ENCODE results near the gene ULBP3.

The ULBP3 gene

DNA sequence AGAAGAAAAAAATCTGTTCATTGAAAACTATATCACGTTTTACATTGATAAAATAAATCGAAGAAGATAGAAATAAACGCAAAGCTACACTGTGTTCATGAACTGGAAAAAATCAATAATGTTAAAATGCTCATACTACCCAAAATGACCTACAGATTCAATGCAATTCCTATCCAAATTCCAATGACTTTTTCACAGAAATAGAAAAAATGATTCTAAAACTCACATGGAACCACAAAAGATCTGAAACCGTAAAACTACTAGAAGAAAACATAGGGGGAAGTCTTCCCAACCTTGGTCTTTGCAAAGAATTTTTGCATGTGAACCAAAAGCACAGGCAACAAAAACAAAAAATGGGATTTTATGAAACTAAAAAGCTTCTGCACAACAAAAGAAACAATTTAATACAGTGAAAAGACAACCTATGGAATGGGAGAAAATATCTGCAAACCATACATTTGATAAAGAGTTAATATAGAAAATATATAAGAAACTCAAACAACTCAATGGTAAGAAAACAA, 33.9 kb upstream of the ULBP3 start:
- H3K9me2 ChIP-seq (ENCODE audit: low read depth, low read length) = no peaks in the 10 kb centered on the region
- no peak overlapping the region for H2AFZ ChIP-seq (ENCODE audit: low read length)
- no peak for TF ChIP-seq EZH2 (IDR thresholded peaks at IDR 0.05; ENCODE audit: borderline replicate concordance, low read length)
- TF ChIP-seq, protein P1, sequence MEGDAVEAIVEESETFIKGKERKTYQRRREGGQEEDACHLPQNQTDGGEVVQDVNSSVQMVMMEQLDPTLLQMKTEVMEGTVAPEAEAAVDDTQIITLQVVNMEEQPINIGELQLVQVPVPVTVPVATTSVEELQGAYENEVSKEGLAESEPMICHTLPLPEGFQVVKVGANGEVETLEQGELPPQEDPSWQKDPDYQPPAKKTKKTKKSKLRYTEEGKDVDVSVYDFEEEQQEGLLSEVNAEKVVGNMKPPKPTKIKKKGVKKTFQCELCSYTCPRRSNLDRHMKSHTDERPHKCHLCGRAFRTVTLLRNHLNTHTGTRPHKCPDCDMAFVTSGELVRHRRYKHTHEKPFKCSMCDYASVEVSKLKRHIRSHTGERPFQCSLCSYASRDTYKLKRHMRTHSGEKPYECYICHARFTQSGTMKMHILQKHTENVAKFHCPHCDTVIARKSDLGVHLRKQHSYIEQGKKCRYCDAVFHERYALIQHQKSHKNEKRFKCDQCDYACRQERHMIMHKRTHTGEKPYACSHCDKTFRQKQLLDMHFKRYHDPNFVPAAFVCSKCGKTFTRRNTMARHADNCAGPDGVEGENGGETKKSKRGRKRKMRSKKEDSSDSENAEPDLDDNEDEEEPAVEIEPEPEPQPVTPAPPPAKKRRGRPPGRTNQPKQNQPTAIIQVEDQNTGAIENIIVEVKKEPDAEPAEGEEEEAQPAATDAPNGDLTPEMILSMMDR (IDR thresholded peaks at IDR 0.05; ENCODE audit: low read length) = no peak
- H3K9ac ChIP-seq (ENCODE audit: low read length) = no peak overlapping the region
- H3K79me2 ChIP-seq (ENCODE audit: insufficient read depth, low read length) = no peaks in the 10 kb centered on the region
- no peaks in the 10 kb centered on the region for H3K9me3 ChIP-seq (ENCODE audit: low read length)
- H3F3A ChIP-seq (ENCODE audit: insufficient read depth, low read length) = no peaks in the 10 kb centered on the region
- H3K4me3 ChIP-seq (ENCODE audit: low read depth, low read length, poor library complexity, severe bottlenecking) = no peak overlapping the region
- no peaks in the 10 kb centered on the region for H4K20me1 ChIP-seq (ENCODE audit: insufficient read depth, low read length)
- H3K4me2 ChIP-seq (ENCODE audit: low read length) = no peak overlapping the region
- 0 out of 2 replicates have a peak, but pooled peaks cover 4% of the 10 kb centered on the region for H3K27me3 ChIP-seq (ENCODE audit: insufficient read depth, low read length)
- no peaks in the 10 kb centered on the region for H3K36me3 ChIP-seq (ENCODE audit: insufficient read depth, low read length)
- no peak overlapping the region for H3K27ac ChIP-seq (ENCODE audit: low read depth, low read length, poor library complexity, severe bottlenecking)
- no peaks in the 10 kb centered on the region for H3K4me1 ChIP-seq (ENCODE audit: insufficient read depth, low read length, severe bottlenecking)

DNA sequence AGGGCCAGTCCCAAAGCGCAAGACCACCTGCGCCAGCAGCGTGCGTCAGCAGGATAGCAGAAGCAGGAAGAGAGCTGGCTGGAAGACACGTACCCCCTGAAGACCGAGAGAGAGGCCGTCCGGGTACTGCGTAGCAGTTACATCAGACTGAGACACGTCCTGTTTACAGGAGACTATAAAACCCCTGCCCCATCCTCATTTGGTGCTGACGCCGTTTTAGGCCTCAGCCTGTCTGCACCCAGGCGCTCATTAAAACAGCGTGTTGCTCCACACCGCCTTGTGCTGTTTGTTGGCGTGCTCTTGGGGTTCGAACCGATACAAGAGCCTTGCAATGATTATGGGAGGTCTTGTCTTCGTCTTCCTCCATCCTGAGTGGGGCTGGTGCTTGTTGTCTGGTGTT, 31.8 kb upstream of the ULBP3 start:
- Histone ChIP-seq H3K4me2 (ENCODE audit: low read length) (no peak overlapping the region), H3K4me3 (ENCODE audit: low read depth, low read length, poor library complexity, severe bottlenecking) (no peak overlapping the region), H3K9me3 (ENCODE audit: low read length) (no peaks in the 10 kb centered on the region), H2AFZ (ENCODE audit: low read length) (no peak overlapping the region), H4K20me1 (ENCODE audit: insufficient read depth, low read length) (no peaks in the 10 kb centered on the region), H3K36me3 (ENCODE audit: insufficient read depth, low read length) (no peaks in the 10 kb centered on the region), H3K9me2 (ENCODE audit: low read depth, low read length) (no peaks in the 10 kb centered on the region), H3K27ac (ENCODE audit: low read depth, low read length, poor library complexity, severe bottlenecking) (no peak overlapping the region), H3K4me1 (ENCODE audit: insufficient read depth, low read length, severe bottlenecking) (no peaks in the 10 kb centered on the region), H3K79me2 (ENCODE audit: insufficient read depth, low read length) (no peaks in the 10 kb centered on the region), H3F3A (ENCODE audit: insufficient read depth, low read length) (no peaks in the 10 kb centered on the region), H3K27me3 (ENCODE audit: insufficient read depth, low read length) (0 out of 2 replicates have a peak, but pooled peaks cover 7% of the 10 kb centered on the region), H3K9ac (ENCODE audit: low read length) (no peak overlapping the region)
- TF ChIP-seq EZH2 (IDR thresholded peaks at IDR 0.05; ENCODE audit: borderline replicate concordance, low read length) = no peak
- TF ChIP-seq, protein P1 (IDR thresholded peaks at IDR 0.05; ENCODE audit: low read length) = no peak

DNA sequence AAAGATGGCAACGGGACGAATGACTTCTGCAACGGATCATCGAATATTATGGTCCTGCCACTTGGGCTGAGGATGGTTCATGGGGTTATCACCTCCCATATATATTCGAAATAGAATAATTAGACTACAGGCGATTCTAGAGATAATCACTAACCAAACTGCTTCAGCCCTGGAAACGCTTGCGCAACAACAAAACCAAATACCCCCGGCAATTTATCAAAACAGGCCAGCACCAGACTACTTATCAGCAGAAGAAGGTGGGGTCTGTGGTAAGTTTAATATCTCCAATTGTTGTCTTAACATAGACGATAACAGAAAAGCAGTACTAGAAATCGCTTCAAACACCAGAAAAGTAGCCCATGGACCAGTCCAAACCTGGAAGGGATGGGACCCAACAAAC, 31.0 kb upstream of the ULBP3 start:
- H3K4me3 ChIP-seq (ENCODE audit: low read depth, low read length, poor library complexity, severe bottlenecking) = no peak overlapping the region
- no peaks in the 10 kb centered on the region for H3K79me2 ChIP-seq (ENCODE audit: insufficient read depth, low read length)
- no peaks in the 10 kb centered on the region for H3K4me1 ChIP-seq (ENCODE audit: insufficient read depth, low read length, severe bottlenecking)
- no peaks in the 10 kb centered on the region for H3K9me3 ChIP-seq (ENCODE audit: low read length)
- no peak overlapping the region for H3K4me2 ChIP-seq (ENCODE audit: low read length)
- H3K27me3 ChIP-seq (ENCODE audit: insufficient read depth, low read length) = 0 out of 2 replicates have a peak, but pooled peaks cover 7% of the 10 kb centered on the region
- no peaks in the 10 kb centered on the region for H3F3A ChIP-seq (ENCODE audit: insufficient read depth, low read length)
- no peaks in the 10 kb centered on the region for H3K36me3 ChIP-seq (ENCODE audit: insufficient read depth, low read length)
- H3K27ac ChIP-seq (ENCODE audit: low read depth, low read length, poor library complexity, severe bottlenecking) = no peak overlapping the region
- no peak overlapping the region for H3K9ac ChIP-seq (ENCODE audit: low read length)
- H2AFZ ChIP-seq (ENCODE audit: low read length) = no peak overlapping the region
- no peak for TF ChIP-seq EZH2 (IDR thresholded peaks at IDR 0.05; ENCODE audit: borderline replicate concordance, low read length)
- TF ChIP-seq, protein P1 (IDR thresholded peaks at IDR 0.05; ENCODE audit: low read length) = no peak
- no peaks in the 10 kb centered on the region for H4K20me1 ChIP-seq (ENCODE audit: insufficient read depth, low read length)
- no peaks in the 10 kb centered on the region for H3K9me2 ChIP-seq (ENCODE audit: low read depth, low read length)
